T-helper 17 cell (primary cell): ENCODE data around the gene NELL1. TPM values are rescaled to one million over a fixed set of nuclear protein-coding genes. Genes with fewer than 3 reads are reported as not detected.
"Not testable (repeated sequence)": the region's sequence is repeated elsewhere in the genome, so short reads cannot be mapped to it uniquely, and the experiment has no call there.

Experiments
- ATAC-seq: fragments of 150-1000 bp; cut with Tn5 transposase; 2 replicates; pipeline ENCODE4 v1.10.0; 2021; ENCODE audit warnings: mild to moderate bottlenecking, moderate library complexity
- DNase-seq, 3 donors: peaks; one replicate each; pipeline versions ENCODE4 v3.0.0 to v3.0.0-alpha.2; 2020 to 2021
- H3K9me3 ChIP-seq: one replicate; pipeline ENCODE4 v1.7.0; 2013; ENCODE audit warnings: low read length, mild to moderate bottlenecking; ENCODE audit not compliant: control insufficient read depth, poor library complexity, severe bottlenecking
- H3K27ac Mint-ChIP-seq: one replicate; pipeline ENCODE4 v1.8.0; 2022; ENCODE audit warnings: mild to moderate bottlenecking, moderate library complexity, mixed read lengths
- H3K27me3 Mint-ChIP-seq: one replicate; pipeline ENCODE4 v1.8.0; 2022; ENCODE audit warnings: mixed read lengths
- H3K36me3 Mint-ChIP-seq: one replicate; pipeline ENCODE4 v1.8.0; 2022; ENCODE audit warnings: low read depth, mixed read lengths
- H3K4me1 Mint-ChIP-seq: one replicate; pipeline ENCODE4 v1.8.0; 2022; ENCODE audit warnings: mild to moderate bottlenecking, mixed read lengths
- H3K4me3 Mint-ChIP-seq: one replicate; pipeline ENCODE4 v1.8.0; 2022; ENCODE audit warnings: mild to moderate bottlenecking, moderate library complexity, mixed read lengths
- total RNA-seq, 4 donors: library from RNA in 2 of 4; stranded (reverse) in 2 of 4; gene quantifications; one replicate each; pipeline ENCODE4 v1.2.3 and lab custom pipeline; 2022 to 2026

NELL1 gene
- total RNA-seq, 2 donors from 2014 or later = not detected

- no peaks in the 10 kb centered on the region for H3K4me1 Mint-ChIP-seq
- ATAC-seq = no peak
- H3K27ac Mint-ChIP-seq = no peak overlapping the region
- no peak for DNase-seq
- no peaks in the 10 kb centered on the region for H3K36me3 Mint-ChIP-seq
- no peaks in the 10 kb centered on the region for H3K27me3 Mint-ChIP-seq
- no peak overlapping the region for H3K4me3 Mint-ChIP-seq
- H3K9me3 ChIP-seq = no peaks in the 10 kb centered on the region
These were observed 468.4 kb downstream of the NELL1 start for GRCh38 chr11:21137803-21138202.

- ATAC-seq, H3K27me3 Mint-ChIP-seq, H3K4me3 Mint-ChIP-seq, H3K36me3 Mint-ChIP-seq, H3K9me3 ChIP-seq, H3K27ac Mint-ChIP-seq, H3K4me1 Mint-ChIP-seq, DNase-seq: not testable (repeated sequence)
These were observed 472.2 kb downstream of the NELL1 start for GRCh38 chr11:21141557-21141956.

- Mint-ChIP-seq H3K36me3 (no peaks in the 10 kb centered on the region), H3K4me1 (no peaks in the 10 kb centered on the region), H3K27me3 (no peaks in the 10 kb centered on the region), H3K27ac (no peak overlapping the region), H3K4me3 (no peak overlapping the region)
- no peaks in the 10 kb centered on the region for H3K9me3 ChIP-seq
- no peak for DNase-seq
- no peak for ATAC-seq
These were observed 472.6 kb downstream of the NELL1 start for GRCh38 chr11:21142007-21142406.

GRCh38 chr11:21144531-21144930, 475.1 kb downstream of the NELL1 start:
- Mint-ChIP-seq H3K27ac (no peak overlapping the region), H3K4me1 (no peaks in the 10 kb centered on the region), H3K4me3 (no peak overlapping the region), H3K36me3 (no peaks in the 10 kb centered on the region), H3K27me3 (no peaks in the 10 kb centered on the region)
- DNase-seq (no peak), ATAC-seq (no peak)
- H3K9me3 ChIP-seq = no peaks in the 10 kb centered on the region

GRCh38 chr11:21148376-21148775, 479.0 kb downstream of the NELL1 start:
- Mint-ChIP-seq H3K27me3 (no peaks in the 10 kb centered on the region), H3K36me3 (no peaks in the 10 kb centered on the region), H3K4me1 (no peaks in the 10 kb centered on the region), H3K4me3 (no peak overlapping the region), H3K27ac (no peak overlapping the region)
- DNase-seq = no peak
- H3K9me3 ChIP-seq = peaks cover 2% of the 10 kb centered on the region
- ATAC-seq = no peak

- Mint-ChIP-seq H3K27ac (no peak overlapping the region), H3K4me1 (no peaks in the 10 kb centered on the region), H3K36me3 (no peaks in the 10 kb centered on the region), H3K27me3 (no peaks in the 10 kb centered on the region), H3K4me3 (no peak overlapping the region)
- H3K9me3 ChIP-seq = no peaks in the 10 kb centered on the region
- DNase-seq = no peak
- no peak for ATAC-seq
These were observed 490.8 kb downstream of the NELL1 start for GRCh38 chr11:21160140-21160539.

GRCh38 chr11:21169639-21170038, 500.3 kb downstream of the NELL1 start:
- Mint-ChIP-seq H3K36me3 (no peaks in the 10 kb centered on the region), H3K27me3 (no peaks in the 10 kb centered on the region), H3K4me3 (no peak overlapping the region), H3K27ac (no peak overlapping the region), H3K4me1 (no peaks in the 10 kb centered on the region)
- ATAC-seq = no peak
- DNase-seq = no peak
- H3K9me3 ChIP-seq = no peaks in the 10 kb centered on the region

GRCh38 chr11:21173476-21173875, 504.1 kb downstream of the NELL1 start:
- no peaks in the 10 kb centered on the region for H3K36me3 Mint-ChIP-seq
- no peak overlapping the region for H3K4me3 Mint-ChIP-seq
- no peaks in the 10 kb centered on the region for H3K27me3 Mint-ChIP-seq

GRCh38 chr11:21174781-21175180, 505.4 kb downstream of the NELL1 start:
- ATAC-seq = no peak

More at GRCh38 chr11:21173476-21173875, 504.1 kb downstream of the NELL1 start:
- no peaks in the 10 kb centered on the region for H3K9me3 ChIP-seq
- ATAC-seq = no peak
- Mint-ChIP-seq H3K4me1 (no peaks in the 10 kb centered on the region), H3K27ac (no peak overlapping the region)
- no peak for DNase-seq

GRCh38 chr11:21177379-21177778, 508.0 kb downstream of the NELL1 start:
- H3K4me3 Mint-ChIP-seq = no peak overlapping the region
- H3K4me1 Mint-ChIP-seq = no peaks in the 10 kb centered on the region

More at GRCh38 chr11:21174781-21175180, 505.4 kb downstream of the NELL1 start:
- H3K36me3 Mint-ChIP-seq = no peaks in the 10 kb centered on the region
- no peaks in the 10 kb centered on the region for H3K27me3 Mint-ChIP-seq
- no peaks in the 10 kb centered on the region for H3K9me3 ChIP-seq
- H3K4me3 Mint-ChIP-seq = no peak overlapping the region
- H3K27ac Mint-ChIP-seq = no peak overlapping the region
- no peak for DNase-seq
- H3K4me1 Mint-ChIP-seq = no peaks in the 10 kb centered on the region

GRCh38 chr11:21179770-21180169, 510.4 kb downstream of the NELL1 start:
- ATAC-seq = no peak
- Mint-ChIP-seq H3K4me3 (no peak overlapping the region), H3K27ac (no peak overlapping the region), H3K27me3 (no peaks in the 10 kb centered on the region), H3K36me3 (no peaks in the 10 kb centered on the region), H3K4me1 (no peaks in the 10 kb centered on the region)
- no peaks in the 10 kb centered on the region for H3K9me3 ChIP-seq
- no peak for DNase-seq

More at GRCh38 chr11:21177379-21177778, 508.0 kb downstream of the NELL1 start:
- Mint-ChIP-seq H3K27me3 (no peaks in the 10 kb centered on the region), H3K36me3 (no peaks in the 10 kb centered on the region), H3K27ac (no peak overlapping the region)
- no peak for DNase-seq
- no peaks in the 10 kb centered on the region for H3K9me3 ChIP-seq
- ATAC-seq = no peak

GRCh38 chr11:21180182-21180581, 510.8 kb downstream of the NELL1 start:
- H3K9me3 ChIP-seq = no peaks in the 10 kb centered on the region
- H3K27me3 Mint-ChIP-seq = no peaks in the 10 kb centered on the region
- ATAC-seq (no peak), DNase-seq (no peak)
- H3K4me3 Mint-ChIP-seq = no peak overlapping the region
- no peaks in the 10 kb centered on the region for H3K4me1 Mint-ChIP-seq
- no peak overlapping the region for H3K27ac Mint-ChIP-seq
- H3K36me3 Mint-ChIP-seq = no peaks in the 10 kb centered on the region

GRCh38 chr11:21185959-21186358, 516.6 kb downstream of the NELL1 start:
- H3K4me3 Mint-ChIP-seq = no peak overlapping the region
- H3K36me3 Mint-ChIP-seq = no peaks in the 10 kb centered on the region
- no peaks in the 10 kb centered on the region for H3K9me3 ChIP-seq
- DNase-seq (no peak), ATAC-seq (no peak)
- H3K27me3 Mint-ChIP-seq = no peaks in the 10 kb centered on the region
- no peak overlapping the region for H3K27ac Mint-ChIP-seq
- no peaks in the 10 kb centered on the region for H3K4me1 Mint-ChIP-seq

- ATAC-seq (no peak), DNase-seq (no peak)
- H3K27me3 Mint-ChIP-seq = no peaks in the 10 kb centered on the region
- H3K4me1 Mint-ChIP-seq = no peaks in the 10 kb centered on the region
- no peak overlapping the region for H3K4me3 Mint-ChIP-seq
- H3K36me3 Mint-ChIP-seq = no peaks in the 10 kb centered on the region
- H3K9me3 ChIP-seq = no peaks in the 10 kb centered on the region
- no peak overlapping the region for H3K27ac Mint-ChIP-seq
These were observed 520.8 kb downstream of the NELL1 start for GRCh38 chr11:21190181-21190580.
